GM19372 (cell line): ENCODE measurements around the gene RSAD1.

Experiments used
- ATAC-seq: cut with Tn5 transposase; IDR thresholded peaks from one replicate; pipeline ENCODE4 v1.9.1; 2021; ENCODE audit warnings: mild to moderate bottlenecking, low read depth, moderate library complexity; ENCODE audit not compliant: unreplicated experiment

RSAD1 gene

DNA sequence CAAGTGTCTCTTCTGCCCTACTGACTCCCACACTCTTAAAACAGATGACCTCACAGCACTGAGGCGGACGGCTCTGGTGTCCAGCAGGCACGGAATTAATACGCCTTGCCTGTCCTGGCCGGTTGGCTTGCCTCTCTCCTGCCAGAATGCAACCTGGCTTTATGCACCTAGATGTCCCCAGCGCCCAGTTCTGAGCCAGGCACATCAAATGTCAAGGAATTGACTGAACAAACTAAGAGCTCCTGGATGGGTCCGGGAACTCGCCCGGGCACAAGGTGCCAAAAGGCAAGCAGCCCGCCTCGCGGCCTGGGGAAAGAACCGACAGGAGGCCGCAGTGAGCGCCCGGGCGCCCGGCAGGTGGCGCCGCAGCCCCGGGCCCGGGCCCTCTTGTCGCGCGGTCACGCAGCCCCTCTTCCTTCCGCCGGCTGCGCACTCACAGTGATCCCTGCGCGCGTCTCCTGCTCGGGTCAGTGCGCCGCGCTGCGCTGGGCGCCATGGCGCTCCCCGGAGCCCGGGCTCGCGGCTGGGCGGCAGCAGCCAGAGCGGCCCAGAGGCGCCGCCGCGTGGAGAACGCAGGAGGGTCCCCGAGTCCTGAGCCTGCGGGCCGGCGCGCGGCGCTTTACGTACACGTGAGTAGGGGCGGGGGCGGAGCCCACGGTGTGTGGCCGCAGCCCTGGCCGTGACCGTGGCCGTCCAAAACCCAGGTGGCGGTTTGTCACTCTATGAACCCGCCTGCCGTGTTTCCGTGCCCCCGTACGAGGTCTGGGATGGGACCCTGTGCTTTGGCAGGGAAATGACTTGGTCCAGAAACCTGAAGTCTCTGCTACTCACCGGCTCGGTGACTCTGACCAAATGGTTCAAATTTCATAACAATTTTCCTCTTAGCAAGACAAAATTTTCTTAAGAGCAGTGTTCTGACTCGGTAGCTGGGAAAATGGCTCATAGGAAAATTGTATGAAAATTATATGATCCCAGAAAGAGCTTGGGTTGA, at the start of gene RSAD1:
TSS of gene RSAD1 (plus strand) at position 470 of the 991 bp plus-strand sequence. CDS start at position 495, 25 bp downstream.
- ATAC-seq = peak; percentile 87

DNA sequence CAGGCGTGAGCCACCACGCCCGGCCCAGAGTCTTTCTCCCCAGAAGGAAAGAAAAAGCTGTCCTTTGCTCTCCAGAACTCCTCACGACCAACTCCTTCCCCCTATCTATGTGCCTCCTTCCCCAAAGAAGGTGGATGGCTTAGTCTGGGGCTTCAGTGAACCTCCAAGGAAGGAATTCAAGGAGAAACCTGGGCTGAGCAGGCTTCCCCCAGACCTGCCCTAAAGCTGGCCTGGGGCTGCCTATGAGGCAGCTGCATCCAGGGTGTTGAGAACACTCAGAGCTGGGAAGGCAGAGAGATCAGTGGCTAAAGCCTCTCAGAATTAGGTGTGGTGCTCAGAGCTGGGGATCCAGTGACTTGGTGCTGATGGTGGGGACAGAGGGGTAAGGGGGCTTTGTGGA, 48.9 kb upstream of the RSAD1 start:
- no peak for ATAC-seq

DNA sequence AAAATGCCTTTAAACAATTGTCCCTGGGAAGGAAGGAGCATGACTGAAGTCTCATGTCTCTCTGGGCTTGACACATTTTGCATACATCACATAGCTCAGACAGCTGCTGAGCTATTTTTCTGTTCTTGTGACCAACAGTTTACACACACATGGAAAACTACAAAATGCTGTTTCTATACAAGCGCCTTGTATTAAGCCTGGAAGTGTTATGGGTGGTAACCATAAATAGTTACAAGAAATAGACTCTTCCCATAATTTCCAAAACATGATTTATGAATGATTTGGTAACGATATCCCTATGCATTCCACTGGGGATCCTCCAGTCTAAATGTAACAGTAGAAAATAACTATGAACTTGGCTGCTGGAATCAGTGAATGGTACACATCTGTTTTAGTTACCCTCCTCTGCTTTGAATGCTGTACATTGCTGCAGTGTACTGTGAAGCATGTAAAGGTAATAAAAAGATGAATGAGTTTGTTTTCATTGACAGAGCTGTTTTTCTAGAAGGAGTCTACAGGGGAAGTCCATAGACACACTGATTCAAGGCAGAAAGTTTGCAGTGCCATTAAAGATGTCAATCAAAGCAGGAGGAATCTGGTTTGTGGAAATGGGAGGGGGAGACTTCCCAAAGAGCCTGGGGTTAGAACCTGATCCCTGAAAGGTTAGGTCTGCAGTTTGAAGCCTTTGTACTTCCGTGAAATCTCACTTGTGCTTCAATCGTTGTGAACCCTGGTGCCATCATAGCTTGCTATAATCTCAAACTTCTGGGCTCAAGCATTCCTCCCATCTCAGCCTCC, 47.6 kb upstream of the RSAD1 start:
- ATAC-seq = no peak

DNA sequence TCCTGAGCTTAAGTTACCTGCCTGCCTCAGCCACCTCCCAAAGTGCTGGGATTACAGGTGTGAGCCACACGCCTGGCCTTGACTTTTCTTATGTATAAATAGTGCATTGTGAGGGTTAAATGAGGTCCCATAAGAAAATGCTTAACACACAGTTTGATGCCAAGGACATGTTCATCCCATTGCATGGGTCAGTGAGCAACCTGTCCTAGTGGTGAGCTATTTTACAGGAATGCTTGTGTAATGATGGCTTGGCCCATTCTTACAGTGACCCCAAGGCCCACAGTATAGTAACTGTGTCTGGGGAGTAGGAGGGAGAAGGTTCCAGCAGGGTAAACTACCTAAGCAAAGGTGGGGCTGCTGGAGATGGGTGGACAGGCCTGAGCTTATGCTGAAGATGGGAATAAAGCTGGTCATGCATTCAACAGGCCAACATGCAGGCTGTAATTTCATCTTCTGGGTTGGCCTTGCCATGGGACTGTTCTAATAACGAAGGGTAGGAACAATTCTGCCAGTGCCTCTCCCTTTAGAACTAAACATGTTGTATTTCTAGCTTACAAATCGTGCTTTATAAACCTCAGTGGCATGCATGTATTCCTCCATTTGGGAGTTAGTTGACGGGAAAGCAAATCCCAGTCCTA, 46.4 kb upstream of the RSAD1 start:
- no peak for ATAC-seq

DNA sequence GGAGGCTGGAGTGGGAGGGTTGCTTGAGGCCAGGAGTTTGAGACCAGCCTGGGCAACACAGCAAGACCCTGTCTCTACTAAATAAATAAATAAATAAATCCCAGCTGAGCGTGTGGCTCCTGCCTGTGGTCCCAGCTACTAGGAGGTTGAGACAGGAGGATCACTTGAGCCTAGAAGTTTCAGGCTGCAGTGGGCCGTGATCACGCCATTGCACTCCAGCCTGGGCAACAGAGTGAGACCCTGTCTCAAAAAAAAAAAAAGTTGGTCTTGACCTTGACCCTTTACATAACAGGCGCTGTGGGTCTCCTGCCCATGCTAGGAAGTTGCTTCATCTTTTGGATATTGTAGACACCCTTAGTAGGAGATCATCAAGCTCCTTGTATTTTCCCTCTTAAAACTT, 41.3 kb upstream of the RSAD1 start:
- no peak for ATAC-seq

DNA sequence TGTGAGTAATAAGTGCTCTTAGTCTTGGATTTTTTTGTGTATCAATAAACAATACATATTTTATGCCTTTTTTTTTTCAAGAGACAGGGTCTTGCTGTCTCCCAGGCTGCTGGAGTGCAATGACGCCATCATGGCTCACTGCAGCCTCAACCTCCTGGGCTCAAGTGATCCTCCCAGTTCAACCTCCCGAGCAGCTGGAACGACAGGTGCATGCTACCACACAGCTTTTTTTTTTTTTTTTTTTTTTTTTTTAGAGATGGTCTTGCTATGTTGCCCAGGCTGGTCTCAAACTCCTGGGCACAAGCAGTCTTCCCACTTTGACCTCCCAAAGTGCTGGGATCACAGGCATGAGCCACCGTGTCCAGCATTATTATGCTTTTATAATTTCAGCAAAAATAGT, 39.7 kb upstream of the RSAD1 start:
- ATAC-seq = no peak

DNA sequence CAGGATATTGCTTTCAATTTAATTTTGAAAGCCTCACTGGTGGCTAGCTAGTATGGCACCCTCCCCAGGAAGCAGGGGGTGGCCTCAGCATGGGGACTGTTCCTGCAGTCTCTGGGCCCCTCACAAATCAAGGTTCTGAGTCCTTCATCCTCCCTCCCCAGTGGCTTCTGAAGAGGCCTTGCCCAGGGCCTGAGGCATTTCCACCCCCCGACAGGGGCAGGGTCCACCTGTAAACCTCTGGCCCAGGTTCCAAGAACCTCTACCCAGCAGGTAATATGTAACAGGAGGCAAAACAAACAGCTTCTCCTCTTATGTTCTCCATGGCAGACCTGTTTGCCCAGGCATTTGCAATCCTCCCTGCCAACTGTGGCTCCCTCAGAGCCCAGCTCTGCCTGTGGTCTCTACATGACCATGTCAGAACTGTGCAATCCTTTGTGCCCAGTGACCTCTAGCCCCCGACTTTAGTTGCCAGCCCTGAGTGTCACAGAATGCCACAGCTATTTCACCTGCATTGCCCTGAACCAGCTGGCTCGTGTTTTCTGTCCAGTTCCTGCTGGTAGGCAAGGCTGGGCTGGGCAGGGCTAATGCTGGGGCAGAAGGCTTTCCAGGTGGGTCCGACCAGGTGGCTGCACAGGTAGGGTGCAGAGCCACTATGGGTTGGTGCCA, 38.4 kb upstream of the RSAD1 start:
- ATAC-seq = no peak

DNA sequence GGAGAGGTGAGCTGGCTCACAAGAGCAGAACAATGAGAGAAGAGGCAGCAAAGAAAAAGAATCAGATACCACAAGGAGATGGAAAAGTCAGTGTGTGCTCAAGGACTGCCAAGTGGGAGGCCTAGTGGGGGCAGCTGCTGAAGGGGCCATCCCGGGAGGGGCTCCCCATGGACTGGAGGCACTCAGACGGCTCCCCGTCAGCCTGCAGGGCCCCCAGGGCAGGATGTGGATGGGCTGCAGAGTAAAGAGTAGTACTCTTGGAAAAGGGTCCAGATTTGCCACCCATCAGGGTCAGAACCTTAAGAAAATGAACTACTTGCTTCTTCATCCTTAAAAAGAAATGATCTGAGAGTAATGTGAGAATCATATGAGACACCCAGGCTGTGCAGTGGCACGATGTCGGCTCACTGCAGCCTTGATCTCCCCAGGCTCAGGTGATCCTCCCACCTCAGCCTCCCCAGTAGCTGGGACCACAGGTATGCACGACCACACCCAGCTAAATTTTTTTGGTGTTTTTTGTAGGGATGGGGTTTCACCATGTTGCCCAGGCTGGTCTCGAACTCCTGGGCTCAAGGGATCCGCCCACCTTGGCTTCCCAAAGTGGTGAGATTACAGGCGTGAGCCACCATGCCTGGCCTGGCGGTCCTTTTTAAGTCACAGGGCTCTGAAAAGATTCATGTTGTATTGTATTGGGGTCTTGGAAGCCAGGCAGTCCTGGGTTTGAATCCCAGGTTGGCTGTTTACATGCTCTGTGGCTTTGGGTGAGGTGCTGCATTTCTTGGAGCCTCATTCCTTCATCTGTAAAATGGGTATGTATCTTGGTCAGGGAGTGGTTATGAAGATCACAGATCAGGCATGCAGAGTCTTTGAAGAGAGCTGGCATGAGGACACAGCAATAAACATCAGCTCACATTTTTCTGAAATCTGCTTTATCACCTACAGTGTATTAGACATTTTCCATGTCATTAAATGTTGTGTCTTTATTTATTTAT, 37.5 kb upstream of the RSAD1 start:
- ATAC-seq = no peak

DNA sequence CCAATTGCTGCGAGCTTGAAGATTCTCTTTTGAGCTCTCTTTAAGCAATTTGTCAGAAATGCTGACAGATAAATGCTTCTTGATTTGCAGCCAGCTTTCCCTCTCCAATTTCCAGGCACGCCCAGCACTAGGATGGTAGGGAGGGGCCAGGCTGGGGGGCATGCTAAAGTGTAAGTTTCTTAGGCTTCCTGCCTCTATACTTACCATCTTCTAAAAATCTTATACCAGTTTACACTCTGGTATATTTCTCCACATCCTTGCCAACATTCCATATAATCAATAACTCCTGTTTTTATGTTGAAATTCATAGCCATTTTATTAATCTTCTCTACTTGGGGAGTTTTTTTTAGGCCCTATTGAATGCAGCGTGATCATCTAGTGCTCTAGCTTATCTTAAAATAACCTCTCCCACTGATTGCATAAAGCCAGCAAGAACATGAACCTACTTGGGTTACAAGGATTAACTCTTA, 35.1 kb upstream of the RSAD1 start:
- ATAC-seq = no peak

DNA sequence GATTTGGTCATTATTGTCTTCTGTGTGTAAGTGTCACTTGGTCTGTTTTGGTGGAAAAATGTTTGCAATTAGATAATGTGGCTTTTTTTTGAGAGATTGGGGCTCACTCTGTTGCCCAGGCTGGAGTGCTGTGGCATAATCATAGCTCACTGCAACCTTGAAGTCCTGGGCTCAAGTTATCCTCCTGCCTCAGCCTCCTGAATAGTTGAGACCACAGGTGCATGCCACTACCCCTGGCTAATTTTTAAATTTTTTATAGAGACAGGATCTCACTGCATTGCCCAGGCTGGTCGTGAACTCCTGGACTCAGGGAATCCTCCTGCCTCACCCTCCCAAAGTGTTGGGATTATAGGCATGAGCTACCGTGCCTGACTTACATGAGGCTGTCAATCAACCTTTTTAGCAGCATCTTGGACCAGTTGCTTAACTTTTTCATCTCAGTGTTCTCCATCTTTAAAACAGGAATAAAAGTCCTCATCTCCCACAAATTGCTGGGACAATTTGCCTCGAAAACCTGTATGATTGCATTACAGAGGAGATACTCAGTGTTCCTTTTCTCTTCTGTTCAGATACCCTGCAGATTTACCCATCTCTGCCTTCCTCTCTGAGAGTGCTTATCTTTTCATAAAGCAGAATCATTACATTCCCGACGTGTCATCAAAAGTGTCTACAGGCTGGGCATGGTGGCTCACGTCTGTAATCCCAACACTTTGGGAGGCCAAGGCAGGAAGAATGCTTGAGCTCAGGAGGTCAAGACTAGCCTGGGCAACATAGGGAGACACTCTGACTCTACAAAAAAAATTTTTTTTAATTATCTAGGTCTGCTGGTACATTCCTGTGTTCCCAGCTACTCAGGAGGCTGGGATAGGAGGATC, 33.6 kb upstream of the RSAD1 start:
- no peak for ATAC-seq

DNA sequence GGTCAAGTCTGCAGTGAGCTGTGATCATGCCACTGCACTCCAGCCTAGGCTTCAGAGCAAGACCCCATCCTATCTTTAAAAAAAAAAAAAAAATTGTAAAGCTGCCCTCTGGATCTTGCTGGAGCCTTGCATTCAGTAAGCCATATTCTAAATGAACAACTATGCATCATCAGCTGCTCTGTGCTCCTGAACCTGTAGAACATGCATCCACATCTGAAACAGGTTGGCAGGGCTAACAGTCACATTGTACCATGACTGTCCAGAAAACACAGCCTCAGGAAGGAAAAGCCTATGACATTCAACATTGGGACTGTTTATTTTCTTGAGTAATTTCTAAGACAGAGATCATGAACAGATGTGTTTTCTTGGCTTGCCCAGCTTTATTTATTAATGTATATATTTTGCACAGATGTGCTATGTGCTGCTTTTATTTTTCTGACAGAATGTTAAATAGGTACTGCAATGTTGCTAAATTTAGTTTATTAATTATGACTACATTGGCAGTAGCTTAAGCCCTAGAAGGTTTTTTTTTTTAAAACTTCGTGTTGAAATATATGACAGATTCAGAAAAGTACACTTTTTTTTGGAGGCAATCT, 32.8 kb upstream of the RSAD1 start:
- no peak for ATAC-seq

DNA sequence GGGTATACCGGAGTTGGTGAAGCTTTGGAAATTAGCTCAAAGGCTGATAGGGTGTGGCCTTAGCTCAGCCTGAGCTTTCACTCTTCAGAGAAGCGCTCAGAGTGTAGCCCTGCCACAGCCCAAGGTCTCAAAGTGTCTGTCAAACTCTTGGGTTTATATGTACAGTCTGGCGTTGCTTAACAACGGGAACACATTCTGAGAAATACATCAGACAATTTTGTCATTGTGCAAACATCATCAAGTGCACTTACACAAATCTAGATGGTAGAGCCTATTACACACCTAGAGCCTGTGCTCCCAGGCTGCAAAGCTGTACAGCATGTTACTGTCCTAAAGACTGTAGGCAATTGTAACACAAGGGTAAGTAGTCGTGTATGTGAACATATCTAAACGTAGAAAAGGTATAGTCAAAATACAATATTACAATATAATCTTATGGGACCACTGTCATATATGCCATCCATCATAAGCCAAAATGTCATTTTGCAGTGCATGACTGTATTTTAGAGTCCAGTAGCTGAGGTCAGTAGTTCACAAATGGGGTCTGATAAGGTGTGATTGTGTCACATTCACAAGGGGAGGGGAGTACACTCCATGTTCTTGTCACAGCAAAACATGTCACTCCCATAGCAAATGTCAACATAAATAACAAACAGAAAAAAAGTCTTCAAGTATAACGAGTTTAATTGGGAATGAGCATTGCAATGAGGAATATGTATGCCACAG, 30.6 kb upstream of the RSAD1 start:
- ATAC-seq = no peak

DNA sequence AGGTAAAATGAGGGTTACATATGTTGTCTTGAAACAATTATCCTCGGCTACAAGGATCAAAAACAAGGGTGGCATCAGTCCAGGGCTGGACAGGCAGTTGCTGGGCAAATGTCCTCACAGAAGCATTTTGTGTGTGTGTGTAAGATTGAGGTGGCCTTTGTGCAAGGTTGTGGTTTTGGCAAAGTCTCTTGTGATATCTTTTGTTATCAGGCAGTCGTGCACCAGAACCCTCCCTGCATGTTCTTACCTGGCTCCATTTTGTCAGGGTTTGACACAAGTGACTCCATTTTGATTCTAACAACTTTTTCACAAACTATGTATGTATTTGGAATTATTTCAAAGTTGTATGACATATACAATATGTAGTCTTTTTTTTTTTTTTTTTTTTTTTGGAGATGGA, 30.0 kb upstream of the RSAD1 start:
- ATAC-seq = no peak

DNA sequence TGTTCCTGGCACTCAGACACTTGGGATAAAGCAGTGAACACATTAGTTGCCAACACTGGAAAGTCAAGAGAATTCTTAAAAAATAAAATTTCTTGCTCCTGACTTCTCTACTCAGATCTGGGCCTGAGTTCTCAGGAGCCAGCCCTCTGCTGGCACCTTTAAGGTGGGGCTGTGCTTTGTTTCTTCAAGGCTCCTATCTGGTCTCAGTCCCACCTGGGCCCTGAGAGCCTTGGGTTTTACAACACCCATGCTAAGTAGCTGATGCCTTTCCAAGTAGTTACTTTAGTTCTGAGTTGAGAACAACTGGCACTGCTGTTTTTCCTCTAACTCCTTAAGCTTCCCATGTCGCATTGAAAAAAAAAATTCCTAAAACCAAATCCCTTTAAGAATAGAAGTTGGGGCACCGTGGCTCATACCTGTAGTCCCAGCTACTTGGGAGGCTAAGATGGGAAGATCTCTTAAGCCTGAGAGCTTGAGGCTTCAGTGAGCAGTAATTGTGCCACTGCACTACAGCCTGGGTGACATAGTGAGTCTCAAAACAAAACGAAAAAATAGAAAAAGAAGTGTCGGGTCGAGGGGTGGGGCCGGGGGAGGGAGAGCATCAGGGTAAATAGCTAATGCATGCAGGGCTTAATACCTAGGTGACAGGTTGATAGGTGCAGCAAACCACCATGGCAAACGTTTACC, 26.6 kb upstream of the RSAD1 start:
- ATAC-seq = no peak

DNA sequence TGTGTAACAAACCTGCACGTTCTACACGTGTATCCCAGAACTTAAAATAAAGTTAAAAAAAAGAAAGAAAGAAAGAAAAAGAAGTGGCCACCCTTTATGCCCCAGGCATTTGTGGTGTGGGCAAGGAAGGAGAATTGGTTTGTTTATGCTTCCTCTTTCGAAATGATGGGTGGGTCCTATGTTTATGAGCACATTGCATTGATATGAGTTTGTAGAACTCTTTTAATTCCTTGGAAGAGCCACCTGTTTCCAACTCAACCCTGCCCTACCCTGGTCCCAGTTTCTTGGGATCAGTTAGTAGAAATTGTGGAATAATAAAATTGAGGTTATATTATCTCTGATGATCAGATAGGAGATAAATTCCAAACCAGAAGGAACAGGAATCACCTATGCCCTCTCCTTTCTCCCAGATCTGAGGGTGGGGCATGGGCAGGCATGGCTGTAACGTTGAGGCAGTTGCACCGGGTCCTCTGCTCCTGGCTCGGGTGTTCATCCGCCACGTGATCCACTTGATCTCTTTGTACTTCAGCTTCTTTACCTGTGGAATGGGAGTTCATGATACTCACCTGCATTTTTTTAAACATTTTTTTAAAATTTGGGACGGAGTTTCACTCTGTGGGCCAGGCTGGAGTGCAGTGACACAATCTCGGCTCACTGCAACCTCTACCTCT, 25.9 kb upstream of the RSAD1 start:
- ATAC-seq = no peak

DNA sequence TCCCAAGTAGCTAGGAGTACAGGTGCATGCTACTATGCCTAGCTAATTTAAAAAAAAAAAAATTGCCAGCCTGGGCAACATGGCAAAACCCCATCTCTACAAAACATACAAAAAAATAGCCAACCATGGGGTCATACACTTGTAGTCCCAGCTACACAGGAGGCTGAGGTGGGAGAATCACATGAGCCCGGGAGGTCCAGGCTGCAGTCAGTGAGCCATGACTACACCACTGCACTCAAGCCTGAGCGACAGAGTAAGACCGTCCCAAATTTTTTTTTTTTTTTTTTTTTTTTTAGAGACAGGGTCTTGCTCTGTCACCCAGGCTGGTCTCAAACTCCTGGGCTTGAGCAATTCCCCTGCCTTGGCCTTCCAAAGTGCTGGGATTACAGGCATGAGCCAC, 24.8 kb upstream of the RSAD1 start:
- no peak for ATAC-seq
